WI38 (cell line): Measurements from ENCODE around the gene TOGARAM2.

Experiments
- H3K4me3 ChIP-seq: 2 replicates; pipeline ENCODE4 v1.5.1; 2011; ENCODE audit warnings: low read depth, mild to moderate bottlenecking, control low read depth, low read length
- CTCF ChIP-seq: IDR thresholded peaks from 2 replicates; pipeline ENCODE4 v1.5.1; 2012; ENCODE audit warnings: low read depth, mild to moderate bottlenecking, control low read depth, low read length

The TOGARAM2 gene

GRCh38 chr2:29039718-29040480 is 58.8 kb downstream of the TOGARAM2 start:
- H3K4me3 ChIP-seq = no peak overlapping the region
- TF ChIP-seq CTCF = no peak

- TF ChIP-seq CTCF = no peak
- no peak overlapping the region for H3K4me3 ChIP-seq
Observed at GRCh38 chr2:29040552-29040951, 59.5 kb downstream of the TOGARAM2 start.

GRCh38 chr2:29041161-29041660 is 60.1 kb downstream of the TOGARAM2 start:
- no peak for TF ChIP-seq CTCF
- H3K4me3 ChIP-seq = no peak overlapping the region

GRCh38 chr2:29042561-29043075 is 61.5 kb downstream of the TOGARAM2 start:
- no peak for TF ChIP-seq CTCF
- no peak overlapping the region for H3K4me3 ChIP-seq

- no peak overlapping the region for H3K4me3 ChIP-seq
- TF ChIP-seq CTCF = no peak
Observed at GRCh38 chr2:29044459-29044858, 63.4 kb downstream of the TOGARAM2 start.

- no peak overlapping the region for H3K4me3 ChIP-seq
Observed at GRCh38 chr2:29046321-29046720, 65.2 kb downstream of the TOGARAM2 start.

More at GRCh38 chr2:29046321-29046720, 65.2 kb downstream of the TOGARAM2 start:
- TF ChIP-seq CTCF = no peak
